Psoas muscle (tissue), 8 donors: ENCODE results near the gene SYT7. TPM values are rescaled to one million over a fixed set of nuclear protein-coding genes. Genes with fewer than 3 reads are reported as not detected.

ENCODE experiments used
- ATAC-seq, 4 donors: fragments of 200-7000 bp; cut with Tn5 transposase; one replicate each; pipeline ENCODE4 v1.9.1; 2020; ENCODE audit warnings: moderate library complexity in 3 of 4, mild to moderate bottlenecking in 2 of 4
- DNase-seq, 2 donors: peaks; one replicate each; pipeline ENCODE4 v3.0.0-alpha.2; 2020
- H3K27ac ChIP-seq: fragments of 200-600 bp; one replicate; pipeline ENCODE4 v1.8.0; 2022
- H3K27me3 ChIP-seq, 3 donors: fragments of 200-600 bp in 1 of 3; one replicate each; pipeline versions ENCODE4 v1.6.1 to v1.8.0; 2013 to 2022; ENCODE audit warnings: low read length in 2 of 3, mild to moderate bottlenecking in 2 of 3, moderate library complexity in 1 of 3; ENCODE audit not compliant: insufficient read depth in 3 of 3
- H3K36me3 ChIP-seq, 2 donors: fragments of 200-600 bp in 1 of 2; one replicate each; pipeline versions ENCODE4 v1.6.1 to v1.8.0; 2013 to 2022; ENCODE audit warnings: low read depth in 1 of 2, mild to moderate bottlenecking in 1 of 2, moderate library complexity in 1 of 2; ENCODE audit not compliant: insufficient read depth in 1 of 2
- H3K4me1 ChIP-seq: fragments of 200-600 bp; one replicate; pipeline ENCODE4 v1.8.0; 2022
- H3K4me3 ChIP-seq: fragments of 200-600 bp; one replicate; pipeline ENCODE4 v1.8.0; 2022; ENCODE audit warnings: mild to moderate bottlenecking
- H3K9me3 ChIP-seq: fragments of 200-600 bp; one replicate; pipeline ENCODE4 v1.8.0; 2022
- WGBS, 3 donors: extraction: QIAGEN DNeasy Blood & Tissue Kit; methylation state at CpG; one replicate each; pipeline versions ENCODE4 v1.1.6 to v1.1.7; 2013; 5-methylcytosine and 5-hydroxymethylcytosine counted together
- intact Hi-C, 2 donors: fragments of 100-400 bp; cut with DNase I; formaldehyde crosslinking; loops; one replicate each; pipeline versions ENCODE4 v1.11.0 to v1.14.2; 2022
- polyA plus RNA-seq, 3 donors: library from polyadenylated mRNA; stranded (reverse); fragments of 200-250 nt; gene quantifications; one replicate each; pipeline ENCODE4 v1.2.3, GENCODE V29; 2013
- total RNA-seq, 4 donors: library from RNA; stranded (reverse); fragmentation: NEBNext Ultra II Directional in 2 of 4; extraction: Animal tissue kit (Norgen Biotek cat#: 25700) in 2 of 4; gene quantifications; one replicate each; pipeline versions ENCODE4 v1.2.1 to v1.2.4, GENCODE V29; 2021 to 2023
- TF ChIP-seq, protein P1 (sequence below): fragments of 200-600 bp; IDR thresholded peaks from one replicate; pipeline ENCODE4 v1.8.0; 2022; ENCODE audit warnings: antibody characterized with exemption
- donor health status: healthy with polysubstance abuse.
- donor health status: DM: no; HTN: no; CAD: no; lungs with moderate emphysema.
- donor health status: Bipolar disorder and iron deficiency.
- donor health status: healthy.
- donor health status: DM: yes; HTN: yes; CAD: no.
- donor health status: DM: no; HTN: no; CAD: no.
- donor health status: DM: no; HTN: no; CAD: no.
- donor health status: DM: yes; HTN: yes; CAD: no.

Gene SYT7
- total and polyA plus RNA-seq, 7 donors = 0.96 to 3.5 (median 2.1) TPM

DNA sequence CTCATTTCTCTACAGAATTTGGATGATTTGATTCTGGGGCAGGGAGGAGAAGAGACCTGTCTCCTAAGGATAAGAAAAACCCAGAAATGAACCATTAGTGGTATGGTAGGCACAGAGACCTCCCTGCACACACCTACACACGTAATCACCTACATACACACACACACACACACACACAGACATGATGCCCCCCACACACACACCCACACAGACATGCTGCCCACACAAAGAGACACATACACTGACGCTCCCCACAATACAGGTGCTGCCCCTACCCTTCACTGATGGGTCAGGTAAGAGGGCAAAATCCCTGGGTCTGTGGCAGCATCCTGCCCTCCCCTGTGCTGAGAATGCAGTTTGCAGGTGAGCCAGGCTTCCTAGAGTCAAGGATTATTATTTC, 1.1 kb upstream of the SYT7 start:
- H3K4me3 ChIP-seq = no peak overlapping the region
- no peaks in the 10 kb centered on the region for H3K4me1 ChIP-seq
- no peaks in the 10 kb centered on the region for H3K9me3 ChIP-seq
- H3K27me3 ChIP-seq = no peaks in the 10 kb centered on the region
- intact Hi-C loops = loop anchor here in 1 of 2 donors (2.0 to 5.0 kb wide), 2 partner anchors 47 to 150 kb away; no protein-coding TSS in a partner anchor
- WGBS, 3 donors = 57 to 71% (median 58%) methylated on average over 2 of the region's 2 CpGs
- H3K36me3 ChIP-seq = no peaks in the 10 kb centered on the region
- no peak for DNase-seq
- no peak for ATAC-seq
- TF ChIP-seq, protein P1, sequence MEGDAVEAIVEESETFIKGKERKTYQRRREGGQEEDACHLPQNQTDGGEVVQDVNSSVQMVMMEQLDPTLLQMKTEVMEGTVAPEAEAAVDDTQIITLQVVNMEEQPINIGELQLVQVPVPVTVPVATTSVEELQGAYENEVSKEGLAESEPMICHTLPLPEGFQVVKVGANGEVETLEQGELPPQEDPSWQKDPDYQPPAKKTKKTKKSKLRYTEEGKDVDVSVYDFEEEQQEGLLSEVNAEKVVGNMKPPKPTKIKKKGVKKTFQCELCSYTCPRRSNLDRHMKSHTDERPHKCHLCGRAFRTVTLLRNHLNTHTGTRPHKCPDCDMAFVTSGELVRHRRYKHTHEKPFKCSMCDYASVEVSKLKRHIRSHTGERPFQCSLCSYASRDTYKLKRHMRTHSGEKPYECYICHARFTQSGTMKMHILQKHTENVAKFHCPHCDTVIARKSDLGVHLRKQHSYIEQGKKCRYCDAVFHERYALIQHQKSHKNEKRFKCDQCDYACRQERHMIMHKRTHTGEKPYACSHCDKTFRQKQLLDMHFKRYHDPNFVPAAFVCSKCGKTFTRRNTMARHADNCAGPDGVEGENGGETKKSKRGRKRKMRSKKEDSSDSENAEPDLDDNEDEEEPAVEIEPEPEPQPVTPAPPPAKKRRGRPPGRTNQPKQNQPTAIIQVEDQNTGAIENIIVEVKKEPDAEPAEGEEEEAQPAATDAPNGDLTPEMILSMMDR = no peak
- H3K27ac ChIP-seq = no peak overlapping the region

DNA sequence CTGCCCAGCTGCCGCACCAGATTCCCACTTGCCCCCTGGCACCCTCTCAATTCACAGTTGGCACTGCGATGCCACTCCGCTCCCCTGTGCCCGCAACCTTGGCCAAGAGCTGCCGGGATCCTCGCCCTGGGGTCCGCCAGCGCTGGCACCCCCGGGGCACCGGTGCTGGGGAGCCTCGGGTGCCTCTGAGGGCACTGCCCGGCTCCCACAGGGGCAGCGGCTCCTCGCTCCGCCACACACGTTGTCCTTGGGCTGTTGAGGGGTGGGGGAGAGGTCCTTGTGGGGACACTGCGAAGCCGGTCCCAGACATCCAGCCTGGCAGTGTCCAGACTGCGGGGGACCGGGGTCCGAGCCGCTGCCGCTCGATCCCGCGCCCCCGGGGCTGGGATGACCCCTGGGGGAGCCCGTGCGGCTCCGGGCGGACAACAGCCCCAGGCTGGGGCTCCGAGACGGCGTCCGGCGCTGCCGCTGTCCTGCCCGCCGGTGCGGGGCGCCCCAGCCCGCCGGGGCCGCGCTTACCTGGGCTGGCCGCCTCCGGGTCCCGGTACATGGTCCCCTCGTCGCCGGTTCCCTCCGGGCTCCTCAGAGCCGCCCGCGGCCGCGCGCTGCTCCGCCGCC, 496 bp downstream of the SYT7 start:
- no peaks in the 10 kb centered on the region for H3K4me1 ChIP-seq
- ATAC-seq = no peak

DNA sequence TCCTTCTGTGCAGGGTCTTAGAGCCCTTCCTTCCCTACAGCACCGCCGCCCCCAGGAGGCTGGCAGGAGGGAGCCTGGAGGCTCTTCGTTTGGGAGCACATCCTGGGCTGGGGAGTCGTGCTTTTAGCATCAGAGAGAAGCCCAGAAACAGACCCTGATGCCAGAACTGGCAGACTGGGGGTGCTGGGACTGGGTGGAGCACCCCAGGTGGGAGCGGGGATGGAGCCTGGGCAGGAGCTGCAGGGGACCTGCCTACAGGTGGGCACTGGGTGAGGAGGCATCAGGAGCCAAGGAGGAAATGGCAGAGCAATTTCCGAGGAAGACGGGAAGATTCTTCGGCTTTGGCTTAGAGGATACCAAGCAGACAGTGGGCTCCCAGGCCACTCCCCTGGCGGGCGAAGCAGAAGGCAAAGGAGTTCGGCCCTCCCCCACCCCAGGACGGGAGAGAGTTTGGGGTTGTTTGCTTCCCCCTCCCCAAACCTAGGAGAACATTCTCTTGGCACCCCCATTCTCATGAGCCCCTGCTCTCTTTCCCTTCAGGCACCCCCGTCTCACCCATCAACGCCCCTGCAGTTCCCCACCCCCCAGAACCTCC, 1.1 kb downstream of the SYT7 start:
- no peak for DNase-seq
- Histone ChIP-seq H3K27ac (no peak overlapping the region), H3K4me1 (no peaks in the 10 kb centered on the region), H3K9me3 (no peaks in the 10 kb centered on the region), H3K27me3 (no peaks in the 10 kb centered on the region), H3K4me3 (no peak overlapping the region), H3K36me3 (no peaks in the 10 kb centered on the region)
- TF ChIP-seq, protein P1 = no peak
- WGBS, 3 donors = 49 to 56% (median 49%) methylated on average over 11 to 14 of the region's 14 CpGs
- intact Hi-C loops = loop anchor here in 1 of 2 donors (2.0 to 5.0 kb wide), 2 partner anchors 49 to 153 kb away; no protein-coding TSS in a partner anchor
- no peak for ATAC-seq

More for the DNA sequence above, 496 bp downstream of the SYT7 start:
- intact Hi-C loops = loop anchor here in 1 of 2 donors (2.0 to 5.0 kb wide), 2 partner anchors 48 to 152 kb away; no protein-coding TSS in a partner anchor
- Histone ChIP-seq H3K27ac (no peak overlapping the region), H3K36me3 (no peaks in the 10 kb centered on the region), H3K9me3 (no peaks in the 10 kb centered on the region), H3K4me3 (peak overlapping the region; percentile 66), H3K27me3 (no peaks in the 10 kb centered on the region)
- TF ChIP-seq, protein P1 = no peak
- 2 to 5% (median 5%) methylated on average over 35 to 60 of the region's 60 CpGs for WGBS, 3 donors
- DNase-seq = no peak

DNA sequence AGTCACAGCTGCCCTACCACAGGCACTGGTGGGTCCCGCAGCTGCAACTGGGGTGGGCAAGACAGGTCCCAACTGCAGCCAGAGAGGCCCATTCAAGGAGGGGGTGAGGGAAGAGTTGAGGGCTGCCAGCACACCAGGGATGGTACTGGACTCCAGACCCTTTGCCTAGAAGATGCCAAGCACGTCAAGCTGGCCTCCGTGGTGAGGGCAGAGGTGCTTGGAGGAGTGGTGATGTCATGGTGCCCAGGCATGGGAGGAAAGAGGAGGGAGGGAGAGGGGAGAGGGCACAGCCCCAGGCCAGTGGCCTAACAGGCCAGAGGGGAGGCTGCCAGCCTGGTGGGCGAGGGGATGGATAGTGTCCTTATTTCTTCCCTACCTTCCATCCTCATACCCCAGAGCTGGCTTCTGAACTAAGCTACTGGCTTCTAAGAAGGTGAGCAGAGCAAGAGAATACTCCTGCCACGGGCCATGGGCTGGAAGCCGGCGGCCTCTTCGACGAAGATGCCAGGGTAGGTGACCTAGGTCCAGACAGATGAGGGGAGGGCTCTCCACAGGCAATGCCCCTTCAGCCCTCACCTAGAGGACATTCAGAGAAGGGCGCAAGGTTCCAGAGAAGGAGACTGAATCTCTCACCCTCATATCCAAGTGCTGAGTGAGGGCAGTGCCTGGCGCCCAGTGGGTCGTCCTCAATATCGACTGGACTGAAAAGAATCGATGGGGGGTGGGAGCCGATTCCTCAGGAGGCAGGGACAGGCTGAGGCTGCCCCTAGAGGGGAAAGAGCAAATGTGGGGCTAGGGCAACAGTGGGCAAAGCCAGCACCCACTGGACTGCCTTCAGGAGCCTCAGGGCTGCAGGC, 1.8 kb downstream of the SYT7 start:
- Histone ChIP-seq H3K27me3 (no peaks in the 10 kb centered on the region), H3K4me1 (no peaks in the 10 kb centered on the region), H3K27ac (no peak overlapping the region), H3K36me3 (no peaks in the 10 kb centered on the region), H3K4me3 (no peak overlapping the region), H3K9me3 (no peaks in the 10 kb centered on the region)
- TF ChIP-seq, protein P1 = no peak
- no peak for ATAC-seq
- intact Hi-C loops = no loop called here
- WGBS, 3 donors = 76 to 84% (median 79%) methylated on average over 15 of the region's 15 CpGs
- no peak for DNase-seq
